ENCODE results near the gene NAA50. TPM values are rescaled to one million over a fixed set of nuclear protein-coding genes. Genes with fewer than 3 reads are reported as not detected.

Gene NAA50
- polyA plus RNA-seq, 3 donors = 32.2 to 105 (median 80.0) TPM

- Histone ChIP-seq H3K79me2 (ENCODE audit: insufficient read depth, low read length) (peaks cover 38% of the 10 kb centered on the region), H3K4me1 (ENCODE audit: control insufficient read depth in 1 of 2, insufficient read depth in 2 of 2, low read length in 2 of 2) (peaks cover 20 to 34% of the 10 kb centered on the region in 2 donors), H3K36me3 (replicated peaks in 1 of 2; ENCODE audit: control insufficient read depth in 1 of 2, insufficient read depth in 2 of 2, low read length in 2 of 2) (no peaks in the 10 kb centered on the region), H3K4me2 (replicated peaks; ENCODE audit: extremely low read depth, low read length, poor library complexity, severe bottlenecking) (peak overlapping the region; percentile 92), H3K27me3 (ENCODE audit: control insufficient read depth in 2 of 2, insufficient read depth in 2 of 2, low read length in 2 of 2) (no peaks in the 10 kb centered on the region), H3K9me3 (replicated peaks in 1 of 2; ENCODE audit: control insufficient read depth in 1 of 2, insufficient read depth in 1 of 2, low read length in 2 of 2) (no peaks in the 10 kb centered on the region), H2AFZ (ENCODE audit: insufficient read depth, low read depth, low read length, poor library complexity, severe bottlenecking) (peak overlapping the region; percentile 97), H3K9ac (ENCODE audit: insufficient read depth, low read length, poor library complexity, severe bottlenecking) (peak overlapping the region; percentile 75), H3K4me3 (replicated peaks in 1 of 3; ENCODE audit: low read depth in 2 of 3, low read length in 3 of 3) (peak overlapping the region; percentile 77 to 100 (median 99)), H3K27ac (ENCODE audit: low read depth in 1 of 2, low read length in 2 of 2) (peak overlapping the region; percentile 29 to 94), H4K20me1 (ENCODE audit: insufficient read depth, low read length) (peaks cover 6% of the 10 kb centered on the region)
- Mint-ChIP-seq H3K27ac (no peak overlapping the region), H3K4me3 (no peak overlapping the region), H3K36me3 (peaks cover 4 to 7% of the 10 kb centered on the region in 2 donors), H3K27me3 (ENCODE audit: low read depth in 3 of 3) (peaks cover 3 to 15% (median 11%) of the 10 kb centered on the region in 3 donors), H3K9me3 (peaks cover 0 to 2% (median 0%) of the 10 kb centered on the region in 7 donors), H3K4me1 (peaks cover 29% of the 10 kb centered on the region)
- intact Hi-C loops (cut with micrococcal nuclease) = loop anchor here in 1 of 2 donors (5.0 kb wide), 1 partner anchor 180 kb away; the partner anchor contains the start of gene SPICE1
- DNase-seq = peak in 1 of 3 donors; percentile 10
- no peak for TF ChIP-seq CTCF (IDR thresholded peaks at IDR 0.05)
- 0% methylated on average over 3 of the region's 10 CpGs for WGBS (ENCODE audit: insufficient coverage)
These were observed 48.5 kb downstream of the NAA50 start for GRCh38 chr3:113697500-113698090.

GRCh38 chr3:113696658-113697499 lies 49.2 kb downstream of the NAA50 start:
- peak; percentile 95 to 98 (median 97) for DNase-seq
- Histone ChIP-seq H3K27me3 (ENCODE audit: control insufficient read depth in 2 of 2, insufficient read depth in 2 of 2, low read length in 2 of 2) (no peaks in the 10 kb centered on the region), H3K4me3 (replicated peaks in 1 of 3; ENCODE audit: low read depth in 2 of 3, low read length in 3 of 3) (peak overlapping the region; percentile 77 to 100 (median 99)), H4K20me1 (ENCODE audit: insufficient read depth, low read length) (peaks cover 9% of the 10 kb centered on the region), H3K9ac (ENCODE audit: insufficient read depth, low read length, poor library complexity, severe bottlenecking) (peak overlapping the region; percentile 83), H3K4me2 (replicated peaks; ENCODE audit: extremely low read depth, low read length, poor library complexity, severe bottlenecking) (peak overlapping the region; percentile 92), H3K36me3 (replicated peaks in 1 of 2; ENCODE audit: control insufficient read depth in 1 of 2, insufficient read depth in 2 of 2, low read length in 2 of 2) (no peaks in the 10 kb centered on the region), H3K27ac (ENCODE audit: low read depth in 1 of 2, low read length in 2 of 2) (peak overlapping the region; percentile 42 to 94), H3K79me2 (ENCODE audit: insufficient read depth, low read length) (peaks cover 46% of the 10 kb centered on the region), H3K9me3 (replicated peaks in 1 of 2; ENCODE audit: control insufficient read depth in 1 of 2, insufficient read depth in 1 of 2, low read length in 2 of 2) (no peaks in the 10 kb centered on the region), H2AFZ (ENCODE audit: insufficient read depth, low read depth, low read length, poor library complexity, severe bottlenecking) (peak overlapping the region; percentile 97), H3K4me1 (ENCODE audit: control insufficient read depth in 1 of 2, insufficient read depth in 2 of 2, low read length in 2 of 2) (peaks cover 20 to 34% of the 10 kb centered on the region in 2 donors)
- Mint-ChIP-seq H3K4me3 (no peak overlapping the region), H3K4me1 (peaks cover 27% of the 10 kb centered on the region), H3K9me3 (peaks cover 0 to 2% (median 0%) of the 10 kb centered on the region in 7 donors), H3K27me3 (ENCODE audit: low read depth in 3 of 3) (peaks cover 3 to 15% (median 11%) of the 10 kb centered on the region in 3 donors), H3K36me3 (peaks cover 4 to 7% of the 10 kb centered on the region in 2 donors), H3K27ac (no peak overlapping the region)
- under 1% methylated on average over 30 of the region's 38 CpGs for WGBS (ENCODE audit: insufficient coverage)
- intact Hi-C loops (cut with micrococcal nuclease) = loop anchor here in 1 of 2 donors (5.0 kb wide), 1 partner anchor 180 kb away; the partner anchor contains the start of gene SPICE1
- TF ChIP-seq CTCF (IDR thresholded peaks at IDR 0.05) = no peak

Measured in CD14-positive monocyte (primary cell).